Sciatic nerve (tissue), 2 donors: ENCODE results near the gene MCL1. TPM values are rescaled to one million over a fixed set of nuclear protein-coding genes. Genes with fewer than 3 reads are reported as not detected.
A peak's percentile ranks its signal among the peaks of the same experiment; 100 is the strongest.

Experiments used
- ATAC-seq: fragments of 200-7000 bp; cut with Tn5 transposase; one replicate; pipeline ENCODE4 v1.9.1; 2020; ENCODE audit warnings: mild to moderate bottlenecking, moderate library complexity
- DNase-seq: peaks from one replicate; pipeline ENCODE4 v3.0.0-alpha.2; 2020; ENCODE audit warnings: low spot score
- intact Hi-C: fragments of 100-400 bp; cut with DNase I; formaldehyde crosslinking; loops from one replicate; pipeline ENCODE4 v1.14.2; 2022
- total RNA-seq: library from RNA; stranded (reverse); fragmentation: NEBNext Ultra II Directional; extraction: Animal tissue kit (Norgen Biotek cat#: 25700); gene quantifications from one replicate; pipeline ENCODE4 v1.2.1, GENCODE V29; 2021
- donor health status: DM: no; HTN: no; CAD: no.
- donor health status: DM: no; HTN: no; CAD: no.

MCL1 gene
- total RNA-seq, 1 donor from 2014 or later: 214 TPM

GRCh38 chr1:150560576-150561253, 18.7 kb downstream of the MCL1 start:
- peak; percentile 94 for DNase-seq

GRCh38 chr1:150560011-150560438, 19.4 kb downstream of the MCL1 start:
- DNase-seq: peak; percentile 87
- peak; percentile 27 for ATAC-seq

More at GRCh38 chr1:150560576-150561253, 18.7 kb downstream of the MCL1 start:
- peak; percentile 72 for ATAC-seq
- intact Hi-C loops: loop anchor here (5.0 kb wide), 1 partner anchor 62 kb away; no protein-coding TSS in a partner anchor

GRCh38 chr1:150559656-150560010, 19.8 kb downstream of the MCL1 start:
- no peak for ATAC-seq
- no peak for DNase-seq
- intact Hi-C loops: loop anchor here (5.0 kb wide), 1 partner anchor 63 kb away; no protein-coding TSS in a partner anchor

More at GRCh38 chr1:150560011-150560438, 19.4 kb downstream of the MCL1 start:
- intact Hi-C loops: loop anchor here (5.0 kb wide), 1 partner anchor 62 kb away; no protein-coding TSS in a partner anchor

- ATAC-seq (no peak), DNase-seq (peak; percentile 78)
- intact Hi-C loops: no loop called here
Measured at GRCh38 chr1:150558761-150559655, 20.4 kb downstream of the MCL1 start.

- intact Hi-C loops: no loop called here
- DNase-seq: no peak
- no peak for ATAC-seq
Measured at GRCh38 chr1:150558303-150558704, 21.1 kb downstream of the MCL1 start.

GRCh38 chr1:150557813-150558212, 21.6 kb downstream of the MCL1 start:
- DNase-seq (no peak), ATAC-seq (no peak)
- intact Hi-C loops: no loop called here

- intact Hi-C loops: no loop called here
- DNase-seq: no peak
Measured at GRCh38 chr1:150557065-150557600, 22.3 kb downstream of the MCL1 start.

GRCh38 chr1:150555971-150556865, 23.2 kb downstream of the MCL1 start:
- ATAC-seq: no peak
- no peak for DNase-seq
- intact Hi-C loops: no loop called here

More at GRCh38 chr1:150557065-150557600, 22.3 kb downstream of the MCL1 start:
- ATAC-seq: no peak

- DNase-seq: no peak
- ATAC-seq: no peak
- intact Hi-C loops: no loop called here
Measured at GRCh38 chr1:150555198-150555970, 24.0 kb downstream of the MCL1 start.

GRCh38 chr1:150554086-150554452, 25.3 kb downstream of the MCL1 start:
- ATAC-seq: no peak
- no peak for DNase-seq
- intact Hi-C loops: no loop called here

- DNase-seq (no peak), ATAC-seq (no peak)
- intact Hi-C loops: no loop called here
Measured at GRCh38 chr1:150553392-150554085, 25.9 kb downstream of the MCL1 start.

GRCh38 chr1:150552911-150553289, 26.5 kb downstream of the MCL1 start:
- no peak for ATAC-seq
- no peak for DNase-seq
- intact Hi-C loops: no loop called here

- ATAC-seq (peak; percentile 82), DNase-seq (peak; percentile 90)
- intact Hi-C loops: no loop called here
Measured at GRCh38 chr1:150552128-150552910, 27.1 kb downstream of the MCL1 start.

GRCh38 chr1:150551784-150552127, 27.7 kb downstream of the MCL1 start:
- ATAC-seq: peak; percentile 0
- intact Hi-C loops: no loop called here
- no peak for DNase-seq

- ATAC-seq (peak; percentile 6), DNase-seq (no peak)
- intact Hi-C loops: no loop called here
Measured at GRCh38 chr1:150551051-150551783, 28.2 kb downstream of the MCL1 start.
